ENCODE measurements around the gene GBP4.
A peak's percentile ranks its signal among the peaks of the same experiment; 100 is the strongest.
"Not testable (repeated sequence)": the region's sequence is repeated elsewhere in the genome, so short reads cannot be mapped to it uniquely, and the experiment has no call there.

GBP4 gene

GRCh38 chr1:89198491-89199072 is at the start of gene GBP4:
Gene GBP4, minus strand, starts transcription at chr1:89198942. Its CDS starts 108 bp downstream, at chr1:89198834.
- Histone ChIP-seq H3K4me1 (ENCODE audit: insufficient read depth, low read length) (peaks cover 75% of the 10 kb centered on the region), H3K4me2 (ENCODE audit: insufficient read depth, low read length) (peak within 1 kb of the TSS; percentile 73), H3K27me3 (ENCODE audit: insufficient read depth, low read length, poor library complexity) (no peaks in the 10 kb centered on the region), H3K9ac (ENCODE audit: low read depth, low read length) (peak within 1 kb of the TSS; percentile 81), H2AFZ (ENCODE audit: low read depth, low read length) (peak within 1 kb of the TSS; percentile 78), H3K79me2 (ENCODE audit: insufficient read depth, low read length) (peaks cover 67% of the 10 kb centered on the region), H3K27ac (ENCODE audit: low read length) (peak within 1 kb of the TSS; percentile 98), H3K36me3 (ENCODE audit: insufficient read depth, low read length) (peaks cover 36% of the 10 kb centered on the region), H3K9me3 (ENCODE audit: insufficient read depth, low read length, severe bottlenecking) (no peaks in the 10 kb centered on the region), H3K4me3 (ENCODE audit: low read depth in 1 of 2, low read length in 2 of 2) (peak within 1 kb of the TSS; percentile 64 to 77), H4K20me1 (ENCODE audit: insufficient read depth, low read length) (no peaks in the 10 kb centered on the region)
- DNase-seq = peak; percentile 68
- no peak for TF ChIP-seq EZH2 (IDR thresholded peaks at IDR 0.05; ENCODE audit: borderline replicate concordance, low read depth, low read length, severe bottlenecking)
- peak; percentile 52 for TF ChIP-seq CTCF (IDR thresholded peaks at IDR 0.05; ENCODE audit: borderline replicate concordance, extremely low read depth, low read length, poor library complexity, severe bottlenecking)
- peak; percentile 82 for ATAC-seq (ENCODE audit: insufficient read depth, low read depth)

GRCh38 chr1:89243046-89243445 is 44.3 kb upstream of the GBP4 start:
- TF ChIP-seq EZH2 (IDR thresholded peaks at IDR 0.05; ENCODE audit: borderline replicate concordance, low read depth, low read length, severe bottlenecking) (no peak), CTCF (IDR thresholded peaks at IDR 0.05; ENCODE audit: borderline replicate concordance, extremely low read depth, low read length, poor library complexity, severe bottlenecking) (no peak)
- H3K36me3 ChIP-seq (ENCODE audit: insufficient read depth, low read length) = no peaks in the 10 kb centered on the region
- no peak overlapping the region for H3K4me3 ChIP-seq (ENCODE audit: low read depth in 1 of 2, low read length in 2 of 2)
- no peak for DNase-seq
- peaks cover 32% of the 10 kb centered on the region for H3K4me1 ChIP-seq (ENCODE audit: insufficient read depth, low read length)
- H3K79me2 ChIP-seq (ENCODE audit: insufficient read depth, low read length) = no peaks in the 10 kb centered on the region
- H4K20me1 ChIP-seq (ENCODE audit: insufficient read depth, low read length) = no peaks in the 10 kb centered on the region
- H2AFZ ChIP-seq (ENCODE audit: low read depth, low read length) = no peak overlapping the region
- no peaks in the 10 kb centered on the region for H3K27me3 ChIP-seq (ENCODE audit: insufficient read depth, low read length, poor library complexity)
- H3K27ac ChIP-seq (ENCODE audit: low read length) = no peak overlapping the region
- no peak overlapping the region for H3K4me2 ChIP-seq (ENCODE audit: insufficient read depth, low read length)
- ATAC-seq (ENCODE audit: insufficient read depth, low read depth) = no peak
- no peak overlapping the region for H3K9ac ChIP-seq (ENCODE audit: low read depth, low read length)
- H3K9me3 ChIP-seq (ENCODE audit: insufficient read depth, low read length, severe bottlenecking) = peaks cover 2% of the 10 kb centered on the region

GRCh38 chr1:89221341-89221740 is 22.6 kb upstream of the GBP4 start:
- H2AFZ ChIP-seq (ENCODE audit: low read depth, low read length) = peak overlapping the region; percentile 57
- no peak for TF ChIP-seq EZH2 (IDR thresholded peaks at IDR 0.05; ENCODE audit: borderline replicate concordance, low read depth, low read length, severe bottlenecking)
- TF ChIP-seq CTCF (IDR thresholded peaks at IDR 0.05; ENCODE audit: borderline replicate concordance, extremely low read depth, low read length, poor library complexity, severe bottlenecking) = no peak
- H3K9ac ChIP-seq (ENCODE audit: low read depth, low read length) = no peak overlapping the region
- peaks cover 32% of the 10 kb centered on the region for H3K4me1 ChIP-seq (ENCODE audit: insufficient read depth, low read length)
- H3K9me3 ChIP-seq (ENCODE audit: insufficient read depth, low read length, severe bottlenecking) = peaks cover 16% of the 10 kb centered on the region
- no peaks in the 10 kb centered on the region for H3K27me3 ChIP-seq (ENCODE audit: insufficient read depth, low read length, poor library complexity)
- H3K4me3 ChIP-seq (ENCODE audit: low read depth in 1 of 2, low read length in 2 of 2) = no peak overlapping the region
- H3K79me2 ChIP-seq (ENCODE audit: insufficient read depth, low read length) = no peaks in the 10 kb centered on the region
- H3K27ac ChIP-seq (ENCODE audit: low read length) = peak overlapping the region; percentile 89
- H4K20me1 ChIP-seq (ENCODE audit: insufficient read depth, low read length) = no peaks in the 10 kb centered on the region
- DNase-seq (no peak), ATAC-seq (ENCODE audit: insufficient read depth, low read depth) (peak; percentile 60; the same call in 2 of the 3 replicates)
- no peak overlapping the region for H3K4me2 ChIP-seq (ENCODE audit: insufficient read depth, low read length)
- peaks cover 12% of the 10 kb centered on the region; the same call in 1 of the 2 replicates for H3K36me3 ChIP-seq (ENCODE audit: insufficient read depth, low read length)

GRCh38 chr1:89219851-89220250 is 21.1 kb upstream of the GBP4 start:
- ATAC-seq (ENCODE audit: insufficient read depth, low read depth) (peak; percentile 44; the same call in 1 of the 3 replicates), DNase-seq (peak; percentile 42)
- Histone ChIP-seq H3K9ac (ENCODE audit: low read depth, low read length) (peak overlapping the region; percentile 36; the same call in 1 of the 2 replicates), H3K4me2 (ENCODE audit: insufficient read depth, low read length) (peak overlapping the region; percentile 34; the same call in 1 of the 2 replicates), H3K4me1 (ENCODE audit: insufficient read depth, low read length) (peaks cover 32% of the 10 kb centered on the region), H3K27ac (ENCODE audit: low read length) (peak overlapping the region; percentile 89), H3K9me3 (ENCODE audit: insufficient read depth, low read length, severe bottlenecking) (peaks cover 16% of the 10 kb centered on the region), H3K36me3 (ENCODE audit: insufficient read depth, low read length) (peaks cover 12% of the 10 kb centered on the region; the same call in 1 of the 2 replicates)
- not testable (repeated sequence) for H4K20me1 ChIP-seq (ENCODE audit: insufficient read depth, low read length); H3K79me2 ChIP-seq (ENCODE audit: insufficient read depth, low read length); H3K4me3 ChIP-seq (ENCODE audit: low read depth in 1 of 2, low read length in 2 of 2); H2AFZ ChIP-seq (ENCODE audit: low read depth, low read length); H3K27me3 ChIP-seq (ENCODE audit: insufficient read depth, low read length, poor library complexity)

GRCh38 chr1:89218941-89219340 is 20.2 kb upstream of the GBP4 start:
- H2AFZ ChIP-seq (ENCODE audit: low read depth, low read length) = peak overlapping the region; percentile 70
- not testable (repeated sequence) for ATAC-seq (ENCODE audit: insufficient read depth, low read depth); H3K4me3 ChIP-seq (ENCODE audit: low read depth in 1 of 2, low read length in 2 of 2); H3K27me3 ChIP-seq (ENCODE audit: insufficient read depth, low read length, poor library complexity); H4K20me1 ChIP-seq (ENCODE audit: insufficient read depth, low read length); H3K79me2 ChIP-seq (ENCODE audit: insufficient read depth, low read length); DNase-seq
- H3K4me1 ChIP-seq (ENCODE audit: insufficient read depth, low read length) = peaks cover 32% of the 10 kb centered on the region
- H3K4me2 ChIP-seq (ENCODE audit: insufficient read depth, low read length) = peak overlapping the region; percentile 34
- H3K9me3 ChIP-seq (ENCODE audit: insufficient read depth, low read length, severe bottlenecking) = peaks cover 16% of the 10 kb centered on the region
- H3K27ac ChIP-seq (ENCODE audit: low read length) = peak overlapping the region; percentile 89
- peaks cover 12% of the 10 kb centered on the region; the same call in 1 of the 2 replicates for H3K36me3 ChIP-seq (ENCODE audit: insufficient read depth, low read length)
- H3K9ac ChIP-seq (ENCODE audit: low read depth, low read length) = peak overlapping the region; percentile 36
